Ovary (tissue), 3 donors: ENCODE measurements around the gene SESN2.

Experiments
- EP300 ChIP-seq: sonication (generic); formaldehyde crosslinking; IDR thresholded peaks from one replicate; pipeline ENCODE4 v1.6.1; 2017; ENCODE audit warnings: antibody characterized with exemption
- TF ChIP-seq, protein P1 (sequence below), 3 donors: fragments of 450-650 bp in 2 of 3; fragments of 200-600 bp in 1 of 3; IDR thresholded peaks; one replicate each; pipeline versions ENCODE4 v1.5.1 to v1.8.0; 2016 to 2022; ENCODE audit warnings: antibody characterized with exemption in 3 of 3, mild to moderate bottlenecking in 1 of 3
- donor health status: DM: no; HTN: no; CAD: no.

DNA sequence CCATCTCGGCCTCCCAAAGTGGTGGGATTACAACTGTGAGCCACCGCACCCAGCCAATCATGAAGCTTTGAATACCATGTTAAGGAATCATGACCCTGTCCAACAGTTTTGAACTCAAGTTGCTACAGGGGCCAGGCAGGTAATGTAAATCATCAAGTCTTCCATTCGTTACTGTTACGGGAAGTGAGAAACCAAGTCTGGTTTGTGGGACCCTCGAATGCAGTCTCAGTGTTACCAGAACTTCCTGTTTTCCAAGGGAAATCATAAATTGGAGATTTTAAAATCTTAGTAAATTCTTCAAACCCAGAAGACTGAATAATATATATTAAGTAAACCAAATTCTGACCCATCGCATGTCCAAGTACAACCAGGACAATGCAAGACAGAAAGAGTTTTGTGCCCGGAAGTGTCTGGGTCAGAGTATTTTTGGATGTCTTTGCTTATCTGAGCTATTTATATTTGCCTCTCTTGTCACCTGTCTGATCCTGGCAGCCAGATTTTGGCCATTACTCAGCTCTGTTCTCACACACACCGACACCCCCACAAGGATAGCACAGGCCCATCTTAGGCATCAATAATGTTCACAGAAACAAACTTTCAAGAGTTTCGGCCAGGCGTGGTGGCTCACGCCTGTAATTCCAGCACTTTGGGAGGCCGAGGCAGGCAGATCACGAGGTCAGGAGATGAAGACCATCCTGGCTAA, 14.6 kb upstream of the SESN2 start:
- TF ChIP-seq, protein P1, sequence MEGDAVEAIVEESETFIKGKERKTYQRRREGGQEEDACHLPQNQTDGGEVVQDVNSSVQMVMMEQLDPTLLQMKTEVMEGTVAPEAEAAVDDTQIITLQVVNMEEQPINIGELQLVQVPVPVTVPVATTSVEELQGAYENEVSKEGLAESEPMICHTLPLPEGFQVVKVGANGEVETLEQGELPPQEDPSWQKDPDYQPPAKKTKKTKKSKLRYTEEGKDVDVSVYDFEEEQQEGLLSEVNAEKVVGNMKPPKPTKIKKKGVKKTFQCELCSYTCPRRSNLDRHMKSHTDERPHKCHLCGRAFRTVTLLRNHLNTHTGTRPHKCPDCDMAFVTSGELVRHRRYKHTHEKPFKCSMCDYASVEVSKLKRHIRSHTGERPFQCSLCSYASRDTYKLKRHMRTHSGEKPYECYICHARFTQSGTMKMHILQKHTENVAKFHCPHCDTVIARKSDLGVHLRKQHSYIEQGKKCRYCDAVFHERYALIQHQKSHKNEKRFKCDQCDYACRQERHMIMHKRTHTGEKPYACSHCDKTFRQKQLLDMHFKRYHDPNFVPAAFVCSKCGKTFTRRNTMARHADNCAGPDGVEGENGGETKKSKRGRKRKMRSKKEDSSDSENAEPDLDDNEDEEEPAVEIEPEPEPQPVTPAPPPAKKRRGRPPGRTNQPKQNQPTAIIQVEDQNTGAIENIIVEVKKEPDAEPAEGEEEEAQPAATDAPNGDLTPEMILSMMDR (IDR thresholded peaks at IDR 0.05) = no peak
- no peak for TF ChIP-seq EP300
